GM18499 (cell line): Measurements from ENCODE around the gene GLT6D1.

ENCODE experiments used
- ATAC-seq: cut with Tn5 transposase; IDR thresholded peaks from one replicate; pipeline ENCODE4 v1.9.1; 2021; ENCODE audit warnings: moderate number of reproducible peaks; ENCODE audit not compliant: insufficient read depth, unreplicated experiment

Gene GLT6D1

GRCh38 chr9:135611142-135611874, 28.0 kb downstream of the GLT6D1 start:
- ATAC-seq, result no peak

GRCh38 chr9:135610290-135611141, 28.8 kb downstream of the GLT6D1 start:
- no peak for ATAC-seq

- no peak for ATAC-seq
Observed at GRCh38 chr9:135609366-135609955, 29.9 kb downstream of the GLT6D1 start.

DNA sequence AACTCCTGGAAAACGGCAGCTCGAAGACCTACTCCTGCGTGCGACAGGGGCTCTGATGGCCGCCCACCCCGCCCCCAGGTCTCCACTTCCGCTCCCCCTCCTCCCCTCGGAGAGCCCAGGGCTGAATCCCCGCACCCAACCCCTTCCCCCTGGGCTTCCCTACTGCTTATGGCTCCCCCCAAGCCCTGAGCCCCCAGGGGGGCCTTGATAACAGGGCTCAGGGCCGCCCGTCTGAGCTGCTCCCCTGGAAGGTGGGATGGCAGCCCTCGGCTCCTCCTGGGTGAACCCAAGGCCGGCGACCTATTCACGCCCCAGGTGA, 30.4 kb downstream of the GLT6D1 start:
- no peak for ATAC-seq

DNA sequence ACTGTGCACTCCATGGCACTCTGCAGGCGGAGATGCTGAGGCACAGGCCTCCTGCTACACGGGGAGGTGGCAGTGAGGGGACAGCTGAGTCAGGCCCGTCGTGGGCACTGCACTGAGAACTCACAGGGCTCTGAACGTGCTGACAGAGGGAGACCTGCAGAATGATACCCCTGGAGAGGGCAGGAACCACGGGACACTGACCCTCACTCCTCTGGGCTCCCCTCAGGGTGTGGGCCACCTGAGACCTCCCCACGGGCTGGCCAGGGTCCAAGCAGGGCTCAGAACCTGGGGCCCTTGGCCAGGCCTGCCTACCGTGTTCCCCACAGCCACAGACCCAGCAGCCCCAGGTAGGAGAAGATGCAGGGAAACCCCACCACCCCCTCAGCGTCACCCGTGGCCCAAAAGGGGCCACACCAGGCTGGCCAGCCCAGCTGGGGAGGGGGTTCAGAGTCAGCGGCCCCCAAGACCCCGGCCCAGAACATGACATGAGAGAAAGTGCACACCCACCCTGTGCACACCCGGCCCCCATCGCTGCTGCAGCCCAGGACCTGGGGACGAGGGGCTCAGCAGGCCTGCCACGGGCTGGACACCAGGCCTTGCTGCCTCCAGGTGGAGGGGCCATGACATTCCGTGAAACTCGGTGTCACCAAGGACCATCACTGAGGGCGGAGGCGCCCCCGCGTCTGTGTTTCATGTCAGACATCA, 30.9 kb downstream of the GLT6D1 start:
- ATAC-seq, result no peak

DNA sequence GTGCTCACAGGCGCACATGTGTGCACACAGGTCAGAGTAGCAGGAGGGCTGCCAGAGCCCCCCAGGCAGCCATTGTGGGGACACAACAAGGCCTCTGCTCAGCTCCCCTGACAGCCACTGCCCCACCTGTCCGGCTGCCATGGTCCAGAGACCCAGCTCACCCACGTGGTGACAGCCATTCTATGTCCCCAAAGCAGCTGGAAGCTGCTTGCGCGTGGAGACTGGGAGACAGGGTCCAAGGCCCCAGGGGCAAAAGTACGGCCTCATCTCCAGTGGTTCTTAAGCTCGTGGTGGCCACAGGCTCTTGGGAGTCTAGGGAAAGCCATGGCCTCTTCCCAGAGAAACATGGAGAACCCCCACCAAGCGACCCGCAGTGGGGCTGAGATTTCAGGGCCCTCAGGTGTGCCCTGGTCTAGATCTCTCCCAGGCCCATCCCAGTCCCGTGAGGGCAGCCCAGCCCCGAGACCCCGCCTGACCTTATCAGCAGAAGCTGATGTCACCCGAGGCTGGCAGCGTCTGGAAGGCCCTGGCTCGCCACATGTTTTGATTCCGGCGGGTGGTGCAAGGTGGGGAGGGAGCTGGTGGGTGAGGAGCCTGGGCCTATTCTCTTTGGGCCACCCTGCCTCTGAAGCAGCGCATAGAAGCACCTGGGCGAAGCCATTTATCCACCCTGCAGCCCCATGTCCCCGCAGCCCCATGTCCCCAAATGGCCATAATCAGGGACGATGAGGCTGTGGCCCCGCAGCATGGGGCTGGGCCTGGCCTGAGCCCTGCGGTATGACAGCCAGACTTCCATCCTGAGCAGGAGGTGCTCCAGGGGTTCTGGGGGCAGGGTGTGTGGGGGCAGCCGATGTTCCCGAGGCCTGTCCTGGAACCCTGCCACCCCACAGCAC, 31.7 kb downstream of the GLT6D1 start:
- ATAC-seq, result no peak

- ATAC-seq, result no peak
Observed at GRCh38 chr9:135606885-135607259, 32.5 kb downstream of the GLT6D1 start.

- no peak for ATAC-seq
Observed at GRCh38 chr9:135605238-135605781, 34.0 kb downstream of the GLT6D1 start.

DNA sequence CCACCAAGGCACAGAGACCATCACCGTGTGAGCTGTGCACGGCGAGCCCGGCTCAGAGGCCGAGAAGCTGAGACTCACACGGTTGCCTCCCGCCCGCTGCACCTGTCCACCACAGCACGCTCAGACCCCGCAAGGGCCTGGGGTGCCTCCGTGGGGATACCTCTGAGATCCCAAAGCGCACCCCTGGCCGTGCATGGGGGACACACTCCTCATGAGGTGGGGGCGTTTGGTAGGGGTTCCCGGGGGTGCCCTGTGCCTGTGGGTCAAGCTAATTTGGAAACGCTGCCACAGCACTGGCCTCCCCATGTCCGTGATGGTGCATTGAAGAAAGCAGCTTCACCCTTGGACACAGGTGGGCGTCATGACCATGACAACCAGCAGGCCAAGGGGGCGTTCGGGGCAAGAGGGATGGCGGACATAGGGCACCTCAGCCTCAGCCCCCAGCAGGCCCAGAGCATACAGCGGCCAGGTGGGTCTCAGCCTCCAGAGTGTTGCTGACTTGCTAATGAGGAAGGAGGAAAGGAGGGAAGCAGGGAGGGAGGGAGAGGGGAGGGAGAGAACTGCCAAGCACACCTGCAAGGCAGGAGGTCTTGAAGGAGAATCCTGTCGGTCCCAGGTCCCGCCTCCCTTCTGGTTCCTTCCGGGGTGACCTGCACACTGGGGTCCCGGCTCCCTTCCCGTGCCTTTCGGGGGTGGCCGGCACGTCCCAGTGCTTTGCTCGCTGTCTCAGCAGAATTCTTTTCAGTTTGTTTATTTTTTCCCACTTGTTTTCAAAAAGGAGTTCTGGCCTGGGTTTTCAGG, 34.7 kb downstream of the GLT6D1 start:
- ATAC-seq, result no peak

GRCh38 chr9:135602789-135603481, 36.4 kb downstream of the GLT6D1 start:
- no peak for ATAC-seq

DNA sequence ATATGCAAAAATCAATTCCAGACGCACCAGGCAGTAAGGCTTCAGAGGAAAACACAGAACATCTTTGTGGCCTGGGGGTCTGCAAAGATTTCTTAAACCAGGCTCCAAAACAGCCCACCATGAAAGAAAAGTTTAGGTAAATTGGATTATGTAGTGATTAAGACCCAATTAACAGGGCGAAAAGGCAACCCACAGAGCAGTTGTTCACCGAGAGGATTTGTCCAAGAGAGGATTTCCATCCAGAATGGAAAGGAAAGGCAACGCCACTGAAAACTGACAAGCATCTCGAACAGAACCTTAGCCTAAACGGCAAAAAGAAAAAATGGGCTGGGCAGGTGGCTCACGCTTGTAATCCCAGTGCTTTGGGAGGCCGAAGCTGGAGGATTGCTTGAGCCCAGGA, 37.4 kb downstream of the GLT6D1 start:
- no peak for ATAC-seq

DNA sequence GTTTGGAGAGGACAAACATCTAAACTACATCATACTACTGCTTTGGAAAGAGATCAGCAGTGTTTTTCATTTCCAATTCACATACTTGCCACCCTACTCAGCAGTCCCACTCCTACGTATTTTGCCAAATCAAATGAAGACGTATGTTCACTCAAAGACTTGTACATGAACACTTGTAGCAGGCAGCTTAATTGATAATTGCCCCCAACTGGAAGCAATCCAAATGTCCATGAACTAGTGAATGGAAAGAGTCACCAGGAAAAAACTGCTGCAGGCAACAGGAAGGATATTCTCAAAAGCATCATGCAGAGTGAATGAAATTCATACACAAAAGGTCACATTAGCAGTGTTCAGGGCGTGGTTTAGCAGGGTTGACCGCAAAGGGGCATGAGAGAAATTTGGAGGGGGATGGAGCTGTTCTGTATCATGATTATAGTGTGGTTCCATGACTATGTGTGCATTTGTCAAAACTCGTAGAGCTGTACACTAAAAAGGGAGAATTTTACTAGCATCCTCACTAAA, 39.0 kb downstream of the GLT6D1 start:
- no peak for ATAC-seq

DNA sequence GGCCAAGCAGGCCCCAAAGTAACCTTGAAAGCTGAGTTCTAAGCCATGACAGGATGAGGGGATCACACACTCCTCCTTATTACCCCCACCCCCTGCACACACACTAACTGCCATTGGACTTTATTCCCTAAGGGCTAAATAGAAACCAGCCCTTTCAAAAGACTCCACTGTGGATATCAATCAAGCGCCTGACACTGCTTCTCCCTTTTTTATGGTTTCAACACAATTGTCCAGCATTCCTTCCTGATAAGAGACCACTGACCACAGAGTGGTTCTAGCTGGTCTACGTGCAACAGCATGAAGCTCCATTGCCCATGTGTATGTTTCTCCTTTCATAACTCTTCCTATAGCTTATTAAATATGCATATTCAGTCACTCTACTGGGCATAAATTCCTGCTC, 43.1 kb downstream of the GLT6D1 start:
- no peak for ATAC-seq

DNA sequence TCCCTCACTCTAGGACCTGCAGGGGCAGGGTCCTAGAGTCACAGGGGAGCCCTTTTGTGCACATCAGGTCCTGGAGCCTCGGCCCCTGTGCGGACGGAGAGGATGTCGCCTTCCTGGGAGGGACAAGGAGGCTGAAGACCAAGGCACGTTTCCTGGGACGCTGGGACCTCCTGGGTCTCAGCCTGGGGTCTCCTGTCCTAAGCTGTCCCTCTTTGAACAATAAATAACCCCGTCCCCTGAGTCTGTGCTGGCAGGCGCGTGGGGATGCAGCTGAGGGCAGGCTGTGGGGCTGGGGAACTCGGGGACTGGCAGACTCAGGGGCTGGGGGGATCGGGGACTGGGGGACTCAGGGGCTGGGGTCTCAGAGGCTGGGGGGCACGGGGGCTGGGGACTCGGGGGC, 46.7 kb downstream of the GLT6D1 start:
- no peak for ATAC-seq

DNA sequence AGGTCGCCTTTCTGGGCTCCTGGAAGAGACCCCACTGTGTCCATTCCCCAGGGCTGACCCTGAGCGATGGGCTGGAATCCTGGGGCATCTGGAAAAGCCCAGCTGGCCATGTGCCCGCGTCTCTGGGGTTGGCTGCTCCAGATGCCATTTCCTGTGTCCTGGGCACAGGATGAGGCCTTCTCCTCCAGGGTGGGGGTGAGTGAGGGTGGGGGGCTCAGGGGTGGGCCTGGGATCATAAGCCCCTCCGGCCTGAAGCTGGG, 47.1 kb downstream of the GLT6D1 start:
- no peak for ATAC-seq

- ATAC-seq, result no peak
Observed at GRCh38 chr9:135591506-135592330, 47.6 kb downstream of the GLT6D1 start.

GRCh38 chr9:135590486-135591079, 48.8 kb downstream of the GLT6D1 start:
- ATAC-seq, result no peak
